Measurements from ENCODE around the gene TXNRD3. TPM values are rescaled to one million over a fixed set of nuclear protein-coding genes. Genes with fewer than 3 reads are reported as not detected.

Gene TXNRD3
- total RNA-seq, 1 experiment from 2014 or later, result 8.1 TPM

- Histone ChIP-seq H3K9me3 (ENCODE audit: control insufficient read depth, low read depth, low read length) (no peaks in the 10 kb centered on the region), H3K9ac (ENCODE audit: extremely low read depth, insufficient read length, low read length) (no peak overlapping the region), H2BK5ac (ENCODE audit: insufficient read length, low read length) (no peak overlapping the region), H4K20me1 (ENCODE audit: control insufficient read depth, insufficient read depth, insufficient read length) (no peaks in the 10 kb centered on the region), H4K8ac (replicated peaks; ENCODE audit: insufficient read length, low read depth, low read length) (no peak overlapping the region), H3K79me2 (ENCODE audit: insufficient read depth, low read length) (no peaks in the 10 kb centered on the region), H4K5ac (ENCODE audit: insufficient read length, low read depth, low read length) (no peak overlapping the region), H2AK5ac (ENCODE audit: insufficient read length, low read length) (no peak overlapping the region), H3K18ac (ENCODE audit: insufficient read length, low read depth, low read length) (no peak overlapping the region), H3K27ac (ENCODE audit: insufficient read length, low read depth, low read length) (no peak overlapping the region), H3K27me3 (ENCODE audit: insufficient read depth, low read length) (no peaks in the 10 kb centered on the region), H3K14ac (ENCODE audit: insufficient read depth, low read length) (no peak overlapping the region), H2BK120ac (ENCODE audit: low read depth, low read length, poor library complexity, severe bottlenecking) (no peak overlapping the region), H3K4me1 (ENCODE audit: insufficient read depth, low read length) (no peaks in the 10 kb centered on the region), H3K79me1 (ENCODE audit: insufficient read depth, low read depth, low read length, poor library complexity, severe bottlenecking) (no peaks in the 10 kb centered on the region), H3K4me2 (ENCODE audit: insufficient read depth, insufficient read length, low read length) (no peak overlapping the region), H4K91ac (ENCODE audit: insufficient read length, low read depth, low read length) (no peak overlapping the region), H3K23ac (ENCODE audit: insufficient read length, low read depth, low read length) (no peak overlapping the region), H2BK12ac (ENCODE audit: insufficient read length, low read depth, low read length) (no peak overlapping the region), H3K4ac (ENCODE audit: low read depth, low read length) (no peak overlapping the region), H3K23me2 (ENCODE audit: insufficient read length, low read depth, low read length, poor library complexity, severe bottlenecking) (no peaks in the 10 kb centered on the region), H3K56ac (ENCODE audit: insufficient read length, low read depth, low read length) (no peak overlapping the region), H2AFZ (ENCODE audit: low read length) (no peak overlapping the region), H2BK15ac (ENCODE audit: low read depth, low read length) (no peak overlapping the region), H2BK20ac (ENCODE audit: low read depth, low read length, poor library complexity, severe bottlenecking) (no peak overlapping the region), H3T11ph (ENCODE audit: low read length) (no peak overlapping the region)
- Mint-ChIP-seq H3K36me3 (ENCODE audit: insufficient read depth in 1 of 3, low read depth in 3 of 3) (no peaks in the 10 kb centered on the region; a peak in 1 of 7 replicates), H3K27me3 (ENCODE audit: low read depth) (no peaks in the 10 kb centered on the region), H3K9me3 (no peaks in the 10 kb centered on the region), H3K4me1 (no peaks in the 10 kb centered on the region), H3K27ac (no peak overlapping the region), H3K4me3 (no peak overlapping the region)
- no peak for DNase-seq
- WGBS (ENCODE audit: extremely low coverage, insufficient read length, low lambda C conversion rate), result no CpG with 5 or more reads among the region's 7 CpGs
- no peak for TF ChIP-seq CTCF (conservative IDR thresholded peaks at IDR 0.05)
Observed at GRCh38 chr3:126620738-126621137, 34.2 kb downstream of the TXNRD3 start.

Measured in H9 (cell line).